HG03378 (cell line): Measurements from ENCODE around the gene KRTAP17-1.
"Not testable (repeated sequence)": the region's sequence is repeated elsewhere in the genome, so short reads cannot be mapped to it uniquely, and the experiment has no call there.

Experiments
- ATAC-seq: cut with Tn5 transposase; IDR thresholded peaks from one replicate; pipeline ENCODE4 v1.9.1; 2021; ENCODE audit warnings: mild to moderate bottlenecking, moderate library complexity; ENCODE audit not compliant: unreplicated experiment

The KRTAP17-1 gene

GRCh38 chr17:41307647-41308046 lies 7.9 kb downstream of the KRTAP17-1 start:
- ATAC-seq, result no peak

DNA sequence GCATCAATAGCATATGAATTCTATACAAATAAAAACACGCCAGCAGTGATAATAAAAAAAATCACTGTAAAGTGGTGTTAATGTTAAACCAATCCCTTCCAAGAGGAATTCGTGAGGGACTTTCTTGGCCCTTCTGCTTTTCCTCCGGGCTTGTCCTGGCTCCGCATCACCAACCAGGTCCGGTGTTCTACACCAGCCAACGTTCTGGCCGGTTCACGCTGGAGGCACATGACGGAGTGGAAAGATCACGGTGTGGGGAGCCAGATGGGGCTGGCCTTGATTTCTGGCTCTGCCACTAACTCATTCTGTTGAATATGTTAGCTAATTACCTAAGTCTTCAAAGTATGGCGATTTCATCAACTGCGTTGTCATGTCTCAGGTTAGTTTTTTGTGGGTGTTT lies 11.4 kb downstream of the KRTAP17-1 start:
- ATAC-seq, result no peak

GRCh38 chr17:41302981-41303380 lies 12.5 kb downstream of the KRTAP17-1 start:
- ATAC-seq, result no peak

DNA sequence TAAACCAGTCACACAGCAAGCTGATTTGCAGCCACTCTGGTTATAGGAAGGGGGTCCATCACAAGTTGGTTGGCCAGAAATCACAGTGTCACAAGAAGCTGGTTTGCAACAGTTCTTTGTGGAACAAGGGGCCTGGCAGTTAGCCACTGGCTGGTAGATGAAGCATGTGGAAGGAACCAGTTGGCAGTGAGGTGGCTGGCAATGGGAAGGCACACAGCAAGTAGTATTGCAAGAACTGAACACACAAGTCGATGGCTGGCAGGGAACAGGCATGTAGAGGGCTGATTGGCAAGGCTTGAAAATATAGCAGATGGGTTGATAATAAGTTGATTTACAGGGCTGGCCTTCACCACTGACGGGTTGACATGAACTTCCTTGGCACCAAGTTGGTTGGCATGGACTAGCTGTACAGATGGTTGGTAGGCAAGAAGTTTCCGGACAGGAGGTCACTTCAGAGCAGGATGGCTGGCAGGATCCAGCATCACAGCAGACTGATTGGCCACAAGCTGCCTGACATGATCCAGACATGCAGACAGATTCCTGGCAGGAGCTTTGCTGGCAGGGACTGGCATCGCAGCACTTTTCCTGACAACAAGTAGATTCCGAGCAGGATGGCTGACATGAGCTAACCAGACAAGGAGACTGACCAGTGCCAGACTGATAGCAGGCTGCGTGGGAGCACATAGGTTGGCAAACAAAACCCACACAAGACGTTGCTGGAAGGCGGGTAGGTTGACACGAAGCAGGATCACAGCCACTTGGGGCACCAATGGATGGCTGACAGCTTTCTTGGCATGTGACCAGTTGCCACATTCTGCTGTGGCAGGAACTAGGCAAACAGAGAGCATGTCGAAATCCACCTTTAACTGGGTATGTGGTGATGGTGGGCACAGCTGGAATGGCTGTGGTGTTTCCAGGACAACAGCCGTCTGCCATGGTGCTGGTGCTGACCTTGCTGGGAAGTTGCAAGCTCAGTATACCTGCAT lies 13.3 kb downstream of the KRTAP17-1 start, which contains the start of gene KRTAP29-1:
TSS of gene KRTAP29-1 (minus strand) at position 936 of the 986 bp plus-strand sequence. CDS start at position 936, 0 bp downstream.
- no peak for ATAC-seq

DNA sequence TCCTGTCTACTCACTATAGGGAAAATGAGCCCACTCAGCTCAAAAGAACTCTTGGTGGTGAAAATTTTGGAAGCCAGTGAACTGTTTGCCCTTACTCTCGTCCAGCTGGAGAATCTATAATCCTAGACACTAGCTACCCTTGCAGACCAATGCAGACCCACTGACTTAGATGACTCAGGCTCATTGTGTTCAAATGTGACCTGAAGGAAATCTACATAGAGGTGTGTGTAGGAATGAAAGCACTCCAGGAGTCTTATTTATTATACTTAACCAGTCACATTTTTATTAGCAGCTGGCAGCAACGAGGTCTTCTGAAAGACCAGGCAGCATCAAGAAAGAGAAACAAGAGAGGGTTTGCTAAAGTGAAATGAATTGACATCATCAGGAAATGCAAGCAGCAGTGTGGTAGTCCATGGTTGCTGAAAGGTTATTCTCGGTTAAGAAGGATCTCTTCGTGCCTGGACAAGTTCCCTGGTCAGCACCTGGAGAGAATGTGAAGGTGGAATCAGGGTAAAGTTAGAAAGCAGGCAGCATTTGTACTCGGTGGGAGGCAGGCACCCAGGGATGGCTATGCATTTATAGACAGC lies 14.2 kb downstream of the KRTAP17-1 start:
- no peak for ATAC-seq

- ATAC-seq, result no peak
These were observed 16.9 kb downstream of the KRTAP17-1 start for GRCh38 chr17:41298458-41299135.

GRCh38 chr17:41296846-41297245 lies 18.7 kb downstream of the KRTAP17-1 start:
- no peak for ATAC-seq

DNA sequence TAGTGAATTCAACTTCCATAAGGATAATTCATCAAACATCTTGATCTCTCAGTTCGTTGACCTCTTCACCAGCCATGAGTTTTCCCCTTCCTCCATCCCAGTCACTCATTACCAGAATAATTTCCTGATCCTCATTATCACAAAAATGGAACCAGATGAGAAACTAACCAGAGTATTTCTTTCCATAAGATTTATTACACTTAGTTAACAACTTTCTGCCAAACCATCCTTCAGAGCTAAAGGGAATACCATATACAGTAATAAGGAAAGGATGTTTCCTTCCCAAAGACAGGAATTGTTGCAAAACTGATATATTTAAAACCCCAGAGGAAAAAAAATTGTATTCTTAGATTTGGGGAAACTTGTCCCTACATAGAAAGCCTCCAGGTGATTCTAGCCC lies 21.5 kb downstream of the KRTAP17-1 start:
- no peak for ATAC-seq

DNA sequence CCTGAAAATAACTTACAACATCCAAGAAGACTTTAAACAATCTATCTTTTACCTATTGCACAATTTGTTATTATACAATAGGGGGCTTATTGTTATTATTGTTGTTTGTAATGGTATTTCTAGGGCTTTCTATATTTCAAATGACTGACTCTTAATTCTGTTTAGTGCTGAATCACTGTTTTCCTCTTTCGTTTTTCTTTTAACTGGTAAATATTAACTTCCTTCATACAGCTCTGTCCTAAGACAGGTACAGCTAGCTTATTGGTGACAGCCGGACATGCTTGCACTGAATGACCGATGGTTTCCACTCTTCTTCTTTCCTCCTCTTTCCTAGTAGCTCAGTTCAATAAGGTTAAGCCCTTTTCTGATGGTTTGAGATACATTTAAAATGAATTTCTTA lies 28.5 kb downstream of the KRTAP17-1 start:
- no peak for ATAC-seq

DNA sequence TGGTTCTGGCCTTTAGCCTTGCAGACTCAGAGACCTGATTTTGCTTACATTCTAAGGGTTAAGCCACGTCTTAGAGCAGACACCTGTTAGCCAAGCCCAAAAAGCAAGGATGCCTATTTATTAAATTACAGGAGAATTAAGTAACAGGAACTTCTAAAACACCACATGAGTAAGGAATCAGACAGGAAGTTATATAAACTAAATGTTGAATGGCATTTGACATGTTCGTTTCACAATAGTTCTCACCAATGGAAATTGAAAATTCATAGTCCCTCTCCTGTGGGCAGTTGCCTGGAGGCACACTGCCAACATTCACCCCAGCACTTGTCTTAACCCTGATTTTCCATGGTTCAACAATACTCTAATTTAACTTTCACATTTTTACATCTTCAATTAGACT lies 31.0 kb downstream of the KRTAP17-1 start:
- ATAC-seq, result no peak

- no peak for ATAC-seq
These were observed 31.5 kb downstream of the KRTAP17-1 start for GRCh38 chr17:41284043-41284442.

DNA sequence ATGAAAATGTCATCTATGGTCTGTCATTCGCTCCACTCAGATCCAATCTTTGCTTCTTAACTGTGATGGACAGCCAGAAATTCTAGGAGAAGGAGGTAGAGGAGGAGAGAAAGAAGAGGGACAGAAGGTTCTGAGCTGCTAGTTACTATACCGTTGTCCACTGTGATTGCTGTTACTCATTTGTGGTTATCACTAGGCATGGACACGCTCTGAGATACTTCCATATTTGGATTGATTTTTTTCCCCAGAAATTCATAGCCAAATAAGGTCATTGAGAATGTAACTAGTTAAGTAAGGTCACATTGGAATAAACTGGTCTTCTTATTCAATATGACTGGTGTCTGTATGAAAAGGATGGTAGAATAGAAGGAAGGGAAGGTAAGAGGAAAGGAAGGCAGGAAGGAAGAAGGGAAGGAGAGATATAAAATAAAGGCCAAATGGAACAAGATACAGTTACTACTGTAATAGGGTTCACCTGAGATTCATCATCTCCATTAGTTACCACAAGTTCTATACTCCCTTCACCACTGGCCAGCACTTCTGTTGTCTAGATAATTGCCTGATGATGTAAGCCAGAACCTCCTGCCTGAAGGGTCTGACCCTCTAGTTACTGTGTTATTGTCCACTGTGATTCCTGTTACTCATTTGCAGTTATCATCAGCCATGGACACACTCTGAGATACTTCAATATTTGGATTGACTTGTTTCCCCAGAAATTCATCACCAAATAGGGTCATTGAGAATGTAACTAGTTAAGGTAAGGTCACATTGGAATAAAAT lies 37.1 kb downstream of the KRTAP17-1 start:
- no peak for ATAC-seq

DNA sequence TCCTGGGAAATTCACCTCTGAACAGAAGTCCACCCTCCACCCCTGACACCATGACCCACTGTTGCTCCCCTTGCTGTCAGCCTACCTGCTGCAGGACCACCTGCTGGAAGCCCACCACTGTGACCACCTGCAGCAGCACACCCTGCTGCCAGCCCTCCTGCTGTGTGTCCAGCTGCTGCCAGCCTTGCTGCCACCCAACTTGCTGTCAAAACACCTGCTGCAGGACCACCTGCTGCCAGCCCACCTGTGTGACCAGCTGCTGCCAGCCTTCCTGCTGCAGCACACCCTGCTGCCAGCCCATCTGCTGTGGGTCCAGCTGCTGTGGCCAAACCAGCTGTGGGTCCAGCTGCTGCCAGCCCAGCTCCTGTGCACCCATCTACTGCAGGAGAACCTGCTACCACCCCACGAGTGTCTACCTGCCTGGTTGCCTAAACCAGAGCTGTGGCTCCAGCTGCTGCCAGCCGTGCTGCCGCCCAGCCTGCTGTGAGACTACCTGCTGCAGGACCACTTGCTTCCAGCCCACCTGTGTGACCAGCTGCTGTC lies 39.8 kb downstream of the KRTAP17-1 start, which contains the start of gene KRTAP9-7:
TSS of gene KRTAP9-7 (plus strand) at position 51 of the 543 bp plus-strand sequence. CDS start at position 51, 0 bp downstream.
- ATAC-seq, result not testable (repeated sequence)

GRCh38 chr17:41271858-41272257 lies 43.7 kb downstream of the KRTAP17-1 start:
- no peak for ATAC-seq

DNA sequence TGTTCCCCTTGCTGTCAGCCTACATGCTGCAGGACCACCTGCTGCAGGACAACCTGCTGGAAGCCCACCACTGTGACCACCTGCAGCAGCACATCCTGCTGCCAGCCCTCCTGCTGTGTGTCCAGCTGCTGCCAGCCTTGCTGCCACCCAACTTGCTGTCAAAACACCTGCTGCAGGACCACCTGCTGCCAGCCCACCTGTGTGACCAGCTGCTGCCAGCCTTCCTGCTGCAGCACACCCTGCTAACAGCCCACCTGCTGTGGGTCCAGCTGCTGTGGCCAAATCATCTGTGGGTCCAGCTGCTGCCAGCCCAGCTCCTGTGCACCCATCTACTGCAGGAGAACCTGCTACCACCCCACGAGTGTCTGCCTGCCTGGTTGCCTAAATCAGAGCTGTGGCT lies 44.2 kb downstream of the KRTAP17-1 start:
- not testable (repeated sequence) for ATAC-seq

- ATAC-seq, result no peak
These were observed 47.8 kb downstream of the KRTAP17-1 start for GRCh38 chr17:41267711-41268110.

- no peak for ATAC-seq
These were observed 50.4 kb downstream of the KRTAP17-1 start, which contains the start of gene KRTAP9-6 for GRCh38 chr17:41265078-41265477. KRTAP9-6 (plus strand) TSS chr17:41265378; CDS start chr17:41265378, 0 bp downstream.
